Measurements from ENCODE around the gene SLC7A6OS.

SLC7A6OS gene

DNA sequence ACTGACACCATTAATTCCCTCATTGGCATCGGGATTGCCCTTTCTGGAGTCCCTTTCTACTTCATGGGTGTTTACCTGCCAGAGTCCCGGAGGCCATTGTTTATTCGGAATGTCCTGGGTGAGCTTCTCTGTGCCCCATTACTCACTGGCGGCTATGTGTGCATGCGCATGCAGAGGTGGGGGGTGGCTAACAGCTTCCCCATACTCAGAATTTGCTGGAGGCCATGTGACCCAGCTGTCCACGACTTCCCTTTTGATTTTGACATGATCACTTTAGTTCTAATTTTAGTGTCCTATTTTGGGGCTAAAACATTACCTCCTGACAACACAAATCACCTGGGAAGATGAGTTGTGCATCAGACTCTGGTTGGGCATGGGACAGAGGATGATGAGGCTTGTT lies 14.1 kb downstream of the SLC7A6OS start:
- DNase-seq (ENCODE audit: extremely low read depth, insufficient read length): no peak
- no peak overlapping the region for H3K4me3 ChIP-seq (replicated peaks; ENCODE audit: low read depth, low read length)
- no peaks in the 10 kb centered on the region for H3K27me3 ChIP-seq (replicated peaks; ENCODE audit: control insufficient read depth, insufficient read depth, low read length)
- peaks cover 54% of the 10 kb centered on the region for H3K36me3 ChIP-seq (ENCODE audit: control insufficient read depth, insufficient read depth, low read length)
- TF ChIP-seq, protein P1, sequence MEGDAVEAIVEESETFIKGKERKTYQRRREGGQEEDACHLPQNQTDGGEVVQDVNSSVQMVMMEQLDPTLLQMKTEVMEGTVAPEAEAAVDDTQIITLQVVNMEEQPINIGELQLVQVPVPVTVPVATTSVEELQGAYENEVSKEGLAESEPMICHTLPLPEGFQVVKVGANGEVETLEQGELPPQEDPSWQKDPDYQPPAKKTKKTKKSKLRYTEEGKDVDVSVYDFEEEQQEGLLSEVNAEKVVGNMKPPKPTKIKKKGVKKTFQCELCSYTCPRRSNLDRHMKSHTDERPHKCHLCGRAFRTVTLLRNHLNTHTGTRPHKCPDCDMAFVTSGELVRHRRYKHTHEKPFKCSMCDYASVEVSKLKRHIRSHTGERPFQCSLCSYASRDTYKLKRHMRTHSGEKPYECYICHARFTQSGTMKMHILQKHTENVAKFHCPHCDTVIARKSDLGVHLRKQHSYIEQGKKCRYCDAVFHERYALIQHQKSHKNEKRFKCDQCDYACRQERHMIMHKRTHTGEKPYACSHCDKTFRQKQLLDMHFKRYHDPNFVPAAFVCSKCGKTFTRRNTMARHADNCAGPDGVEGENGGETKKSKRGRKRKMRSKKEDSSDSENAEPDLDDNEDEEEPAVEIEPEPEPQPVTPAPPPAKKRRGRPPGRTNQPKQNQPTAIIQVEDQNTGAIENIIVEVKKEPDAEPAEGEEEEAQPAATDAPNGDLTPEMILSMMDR (IDR thresholded peaks at IDR 0.05; ENCODE audit: insufficient read depth, low read length, poor library complexity, severe bottlenecking): no peak

DNA sequence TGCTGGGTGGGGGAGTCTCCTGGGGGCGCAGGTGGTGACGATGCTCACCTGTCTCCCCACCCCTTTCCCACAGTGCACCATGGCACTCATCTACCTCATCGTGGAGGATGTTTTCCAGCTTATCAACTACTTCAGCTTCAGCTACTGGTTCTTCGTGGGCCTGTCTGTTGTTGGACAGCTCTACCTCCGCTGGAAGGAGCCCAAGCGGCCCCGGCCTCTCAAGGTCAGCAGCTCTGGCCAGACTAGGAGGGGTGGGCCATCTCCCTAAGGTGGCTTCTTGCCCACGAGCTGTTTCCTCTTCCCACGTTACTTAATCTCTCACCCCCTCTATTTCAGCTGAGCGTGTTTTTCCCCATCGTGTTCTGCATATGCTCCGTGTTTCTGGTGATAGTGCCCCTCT lies 14.5 kb downstream of the SLC7A6OS start:
- peaks cover 58% of the 10 kb centered on the region for H3K36me3 ChIP-seq (ENCODE audit: control insufficient read depth, insufficient read depth, low read length)
- H3K27me3 ChIP-seq (replicated peaks; ENCODE audit: control insufficient read depth, insufficient read depth, low read length): no peaks in the 10 kb centered on the region
- TF ChIP-seq, protein P1 (IDR thresholded peaks at IDR 0.05; ENCODE audit: insufficient read depth, low read length, poor library complexity, severe bottlenecking): no peak
- DNase-seq (ENCODE audit: extremely low read depth, insufficient read length): no peak
- H3K4me3 ChIP-seq (replicated peaks; ENCODE audit: low read depth, low read length): no peak overlapping the region

DNA sequence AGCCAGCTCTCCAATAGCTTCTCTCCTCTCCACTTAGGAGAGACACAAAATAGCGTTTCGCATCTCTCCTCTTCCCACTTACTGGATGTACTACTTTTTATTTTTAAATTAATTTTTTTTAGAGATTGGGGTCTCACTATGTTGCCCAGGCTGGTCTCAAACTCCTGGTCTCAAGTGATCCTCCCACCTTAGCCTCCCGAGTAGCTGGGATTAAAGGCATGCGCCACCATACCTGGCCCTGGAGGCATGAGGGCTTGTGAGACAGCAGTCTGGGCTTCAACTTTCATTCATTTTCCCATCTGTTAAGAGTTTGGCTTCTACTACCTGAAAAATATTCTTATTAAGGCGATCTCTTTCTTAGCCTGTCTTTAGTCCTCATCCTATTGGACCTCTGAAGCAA lies 18.3 kb downstream of the SLC7A6OS start:
- no peaks in the 10 kb centered on the region for H3K27me3 ChIP-seq (replicated peaks; ENCODE audit: control insufficient read depth, insufficient read depth, low read length)
- no peak overlapping the region for H3K4me3 ChIP-seq (replicated peaks; ENCODE audit: low read depth, low read length)
- no peak for DNase-seq (ENCODE audit: extremely low read depth, insufficient read length)
- TF ChIP-seq, protein P1 (IDR thresholded peaks at IDR 0.05; ENCODE audit: insufficient read depth, low read length, poor library complexity, severe bottlenecking): no peak
- peaks cover 56% of the 10 kb centered on the region for H3K36me3 ChIP-seq (ENCODE audit: control insufficient read depth, insufficient read depth, low read length)

DNA sequence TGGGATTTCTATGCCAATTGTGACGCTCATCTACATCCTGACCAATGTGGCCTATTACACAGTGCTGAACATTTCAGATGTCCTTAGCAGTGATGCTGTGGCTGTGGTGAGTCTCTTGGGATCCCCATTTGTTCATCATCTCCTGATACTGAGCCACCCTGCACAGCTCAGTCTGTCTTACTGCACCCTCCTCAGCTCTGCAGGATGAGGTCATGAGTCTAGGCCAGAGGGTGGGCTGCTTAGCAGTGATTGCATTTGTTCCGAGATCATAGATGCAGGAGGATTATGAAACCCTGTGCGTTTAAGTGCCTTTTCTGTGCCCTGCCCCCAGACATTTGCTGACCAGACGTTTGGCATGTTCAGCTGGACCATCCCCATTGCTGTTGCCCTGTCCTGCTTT lies 19.5 kb downstream of the SLC7A6OS start:
- DNase-seq (ENCODE audit: extremely low read depth, insufficient read length): no peak
- peaks cover 50% of the 10 kb centered on the region for H3K36me3 ChIP-seq (ENCODE audit: control insufficient read depth, insufficient read depth, low read length)

DNA sequence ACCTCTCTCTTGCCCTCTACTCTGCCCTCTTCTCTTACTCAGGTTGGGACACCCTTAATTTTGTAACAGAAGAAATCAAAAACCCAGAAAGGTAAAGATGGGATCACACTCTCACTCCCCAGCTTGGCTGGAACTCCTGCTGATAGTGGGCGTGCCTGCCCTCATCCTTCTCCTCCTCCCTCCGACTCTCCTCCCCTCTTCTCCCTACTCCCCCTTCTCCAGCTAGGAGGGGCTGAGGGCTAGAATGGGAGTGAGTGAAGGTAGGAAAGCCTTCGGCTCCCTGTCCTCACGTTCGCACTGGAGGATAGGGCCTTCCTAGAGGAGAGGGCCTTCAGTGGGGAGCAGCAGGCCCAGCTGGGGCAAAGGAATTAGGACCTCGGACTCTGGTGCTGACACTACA lies 20.3 kb downstream of the SLC7A6OS start:
- TF ChIP-seq, protein P1 (IDR thresholded peaks at IDR 0.05; ENCODE audit: insufficient read depth, low read length, poor library complexity, severe bottlenecking): no peak
- no peaks in the 10 kb centered on the region for H3K27me3 ChIP-seq (replicated peaks; ENCODE audit: control insufficient read depth, insufficient read depth, low read length)
- DNase-seq (ENCODE audit: extremely low read depth, insufficient read length): no peak
- H3K4me3 ChIP-seq (replicated peaks; ENCODE audit: low read depth, low read length): no peak overlapping the region
- H3K36me3 ChIP-seq (ENCODE audit: control insufficient read depth, insufficient read depth, low read length): peaks cover 44% of the 10 kb centered on the region

More for the DNA sequence above, 19.5 kb downstream of the SLC7A6OS start:
- H3K27me3 ChIP-seq (replicated peaks; ENCODE audit: control insufficient read depth, insufficient read depth, low read length): no peaks in the 10 kb centered on the region
- no peak overlapping the region for H3K4me3 ChIP-seq (replicated peaks; ENCODE audit: low read depth, low read length)
- TF ChIP-seq, protein P1 (IDR thresholded peaks at IDR 0.05; ENCODE audit: insufficient read depth, low read length, poor library complexity, severe bottlenecking): no peak
